HG03342 (cell line): ENCODE data around the gene ZNF850.

Experiments
- ATAC-seq: cut with Tn5 transposase; IDR thresholded peaks from one replicate; pipeline ENCODE4 v1.9.1; 2021; ENCODE audit warnings: mild to moderate bottlenecking, moderate library complexity; ENCODE audit not compliant: unreplicated experiment

ZNF850 gene

GRCh38 chr19:36707134-36707533 is 65.5 kb downstream of the ZNF850 start:
- no peak for ATAC-seq

GRCh38 chr19:36688058-36688457 is 84.5 kb downstream of the ZNF850 start:
- no peak for ATAC-seq

- ATAC-seq = peak; percentile 86
Observed at GRCh38 chr19:36687214-36688056, 85.2 kb downstream of the ZNF850 start, which contains the start of gene ZNF567. Gene ZNF567 (plus strand): TSS chr19:36687612. CDS start chr19:36694868, 7,256 bp downstream.

- ATAC-seq = no peak
Observed at GRCh38 chr19:36686365-36687213, 86.0 kb downstream of the ZNF850 start.

DNA sequence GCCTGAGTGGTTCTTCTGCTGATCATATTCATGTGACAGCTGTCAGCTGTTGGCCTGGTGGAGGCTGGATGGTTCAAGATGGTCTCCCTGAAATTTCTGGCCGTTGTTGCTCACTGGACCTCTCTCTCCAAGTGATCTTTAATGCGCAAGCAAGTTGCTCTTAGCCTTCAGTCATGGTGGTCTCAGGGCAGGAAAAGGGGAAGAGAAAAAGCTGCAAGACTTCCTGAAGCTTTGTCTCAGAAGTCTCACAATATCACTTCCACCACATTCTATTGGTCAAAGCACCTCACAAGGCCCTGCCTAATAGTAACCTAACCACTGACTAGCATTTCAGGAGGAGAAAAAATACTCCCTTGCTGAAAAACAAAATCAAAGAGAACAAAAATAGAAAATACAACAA is 86.8 kb downstream of the ZNF850 start:
- no peak for ATAC-seq

DNA sequence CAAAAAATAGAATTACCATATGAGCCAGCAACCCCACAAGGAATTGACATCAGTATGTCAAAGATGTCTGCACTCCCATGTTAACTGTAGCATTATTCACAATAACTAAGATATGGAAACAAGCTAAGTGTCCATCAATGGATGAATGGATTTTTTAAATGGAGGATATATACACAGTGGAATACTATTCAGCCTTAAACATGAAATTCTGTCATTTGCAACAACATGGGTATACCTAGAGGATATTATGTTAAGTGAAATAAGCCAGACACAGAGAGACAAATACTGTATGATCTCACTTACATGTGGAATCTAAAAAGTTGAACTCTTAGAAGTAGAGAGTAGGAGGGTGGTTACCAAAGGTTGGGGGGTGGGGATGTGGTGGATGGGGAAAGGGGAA is 93.2 kb downstream of the ZNF850 start:
- ATAC-seq = no peak

DNA sequence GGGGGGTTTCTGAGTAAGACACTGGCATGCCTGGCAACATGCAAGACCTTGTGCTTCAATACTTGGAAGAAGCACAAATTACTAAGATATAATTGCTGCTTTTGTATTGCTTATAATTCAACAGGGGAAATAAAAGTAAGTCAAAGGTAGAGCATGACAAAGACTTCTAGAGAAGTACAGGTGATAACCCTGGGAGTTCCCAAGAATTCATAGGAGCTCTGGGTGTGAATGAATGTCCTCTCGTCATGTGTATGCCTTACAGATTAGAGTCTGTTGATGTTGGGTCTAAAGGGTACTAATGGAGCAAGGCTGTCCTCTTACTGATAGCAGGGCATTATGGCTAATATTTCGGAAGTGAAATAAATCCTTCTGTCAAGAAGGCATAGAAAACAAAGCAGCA is 98.4 kb downstream of the ZNF850 start:
- ATAC-seq = no peak

- no peak for ATAC-seq
Observed at GRCh38 chr19:36672368-36672767, 100.2 kb downstream of the ZNF850 start.

GRCh38 chr19:36668646-36669045 is 104.0 kb downstream of the ZNF850 start:
- ATAC-seq = no peak

DNA sequence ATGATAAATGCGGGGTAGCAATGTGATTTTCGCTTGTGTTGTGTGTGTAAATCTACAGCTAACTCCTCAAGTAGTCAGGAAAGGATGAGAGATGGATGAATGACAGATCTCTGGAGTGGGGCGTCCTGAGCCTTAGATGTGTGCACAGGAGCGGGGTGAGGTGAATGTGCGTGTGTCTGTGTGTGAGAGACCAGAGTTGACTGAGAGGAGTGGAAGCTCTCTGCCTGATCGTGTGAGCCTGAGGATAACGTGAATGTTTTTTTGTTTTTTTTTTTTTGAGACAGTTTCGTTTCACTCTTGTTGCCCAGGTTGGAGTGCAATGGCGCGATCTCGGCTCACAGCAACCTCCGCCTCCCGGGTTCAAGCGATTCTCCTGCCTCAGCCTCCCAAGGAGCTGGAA is 106.8 kb downstream of the ZNF850 start:
- ATAC-seq = no peak
